Measurements from ENCODE around the gene HAS3. TPM values are rescaled to one million over a fixed set of nuclear protein-coding genes. Genes with fewer than 3 reads are reported as not detected.

HAS3 gene, protein sequence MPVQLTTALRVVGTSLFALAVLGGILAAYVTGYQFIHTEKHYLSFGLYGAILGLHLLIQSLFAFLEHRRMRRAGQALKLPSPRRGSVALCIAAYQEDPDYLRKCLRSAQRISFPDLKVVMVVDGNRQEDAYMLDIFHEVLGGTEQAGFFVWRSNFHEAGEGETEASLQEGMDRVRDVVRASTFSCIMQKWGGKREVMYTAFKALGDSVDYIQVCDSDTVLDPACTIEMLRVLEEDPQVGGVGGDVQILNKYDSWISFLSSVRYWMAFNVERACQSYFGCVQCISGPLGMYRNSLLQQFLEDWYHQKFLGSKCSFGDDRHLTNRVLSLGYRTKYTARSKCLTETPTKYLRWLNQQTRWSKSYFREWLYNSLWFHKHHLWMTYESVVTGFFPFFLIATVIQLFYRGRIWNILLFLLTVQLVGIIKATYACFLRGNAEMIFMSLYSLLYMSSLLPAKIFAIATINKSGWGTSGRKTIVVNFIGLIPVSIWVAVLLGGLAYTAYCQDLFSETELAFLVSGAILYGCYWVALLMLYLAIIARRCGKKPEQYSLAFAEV
- 4.0 and 7.6 TPM in 2 replicates for total RNA-seq

DNA sequence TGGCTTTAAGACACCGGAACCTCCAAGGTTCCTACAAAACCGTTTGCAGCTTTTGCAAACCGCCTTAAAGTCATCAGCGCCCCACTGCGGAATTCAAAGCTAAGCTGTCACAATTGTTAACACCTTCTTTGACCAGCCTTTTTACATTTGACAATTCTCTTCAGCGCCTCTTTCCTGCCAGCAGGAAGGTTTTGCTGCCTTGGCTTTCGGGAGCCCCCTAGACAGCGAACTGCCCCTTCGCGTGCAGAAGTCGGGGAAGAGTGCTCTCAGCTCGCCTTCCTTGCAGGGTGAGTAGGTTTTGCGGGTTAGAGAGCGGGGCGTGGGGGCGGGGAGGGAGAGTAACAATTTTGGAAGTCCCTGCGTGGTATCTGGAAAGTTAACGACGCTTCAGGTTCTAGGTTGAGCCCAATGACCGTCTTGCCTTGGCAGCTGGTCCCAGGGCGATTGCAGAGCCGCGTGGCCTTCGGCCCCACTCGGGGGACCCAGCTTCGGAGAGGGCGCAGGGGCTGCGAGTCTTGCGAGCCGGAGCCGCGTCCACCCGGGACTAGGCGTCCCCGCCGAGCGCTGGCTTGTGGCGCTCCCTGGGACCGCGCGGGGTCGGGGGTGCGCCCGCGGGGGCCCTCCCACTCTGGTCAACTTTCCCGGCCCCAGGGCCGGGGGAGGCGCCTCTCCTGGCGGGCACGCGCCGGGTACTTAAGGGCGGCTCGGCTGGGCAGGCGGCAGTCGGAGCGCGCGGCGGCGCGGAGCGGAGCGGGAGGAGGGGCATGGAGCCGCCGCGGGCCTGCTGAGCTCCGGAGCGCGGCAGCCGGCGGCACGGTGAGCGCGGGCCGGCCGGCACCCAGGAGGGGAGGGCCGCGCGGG is at the start of gene HAS3:
TSS of gene HAS3 (plus strand) at position 153 of the 861 bp plus-strand sequence. CDS start 3,743 bp downstream, outside the sequence.

DNA sequence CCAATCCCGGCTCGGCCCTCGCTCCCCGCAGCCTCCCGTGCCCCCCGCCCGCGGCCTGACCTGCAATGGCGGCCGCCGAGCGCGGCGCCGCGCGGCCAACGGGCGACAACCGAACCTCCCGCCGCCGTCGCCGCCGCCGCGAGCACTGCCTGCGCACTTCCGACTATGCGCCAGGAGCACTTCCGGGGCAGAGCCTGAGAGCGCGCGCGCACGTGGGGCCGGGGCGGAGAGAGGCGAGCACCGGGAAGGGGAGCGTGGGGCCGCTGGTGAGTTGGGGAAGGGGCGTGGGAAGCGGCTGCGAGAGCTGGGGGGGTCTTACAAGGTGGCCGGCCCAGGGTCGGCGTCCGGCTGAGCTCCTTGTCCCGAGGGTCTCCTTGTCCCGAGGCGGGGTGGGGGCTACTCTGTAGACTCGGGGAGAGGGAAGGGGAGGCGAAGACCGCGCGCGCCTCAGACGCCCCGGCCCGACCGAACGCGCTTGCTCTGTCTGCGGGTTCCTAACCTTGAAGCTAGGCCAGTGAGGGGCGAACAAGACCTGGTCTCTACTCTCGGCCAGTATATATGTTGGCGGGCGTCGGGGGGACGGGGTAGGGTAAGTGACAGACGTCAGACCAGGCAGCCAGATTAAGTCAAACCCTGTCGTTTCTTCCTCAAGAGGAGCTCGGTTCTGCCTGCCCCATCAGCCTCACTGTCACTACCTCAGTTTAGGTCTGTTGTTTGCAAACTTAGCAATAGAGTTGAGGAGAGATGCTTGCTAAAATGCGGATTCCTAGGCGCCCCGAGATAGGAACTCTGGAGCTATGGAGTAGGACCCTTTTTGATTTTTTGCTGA is 27.2 kb downstream of the HAS3 start, which contains the start of the genes CHTF8 and UTP4:
TSS of gene CHTF8 (minus strand) at position 165 of the 829 bp plus-strand sequence. CDS start 11,130 bp downstream, outside the sequence.
TSS of gene UTP4 (plus strand) at position 226 of the 829 bp plus-strand sequence. CDS start 811 bp downstream, outside the sequence.

Other genes with a start within 250 kb of the HAS3 start
- gene CHTF8, start 26.9 kb downstream of the HAS3 start, total RNA-seq: 61.1 and 71.0 TPM in 2 replicates
- gene UTP4, start 27.0 kb downstream of the HAS3 start, total RNA-seq: 20.3 and 26.7 TPM in 2 replicates
- 50.5 and 77.5 TPM in 2 replicates for gene SNTB2, start 81.5 kb downstream of the HAS3 start, total RNA-seq
- 31.0 and 32.0 TPM in 2 replicates for gene VPS4A, start 205.7 kb downstream of the HAS3 start, total RNA-seq
- gene PDF, start 224.9 kb downstream of the HAS3 start, total RNA-seq: 10.5 and 15.3 TPM in 2 replicates
- gene COG8, start 233.9 kb downstream of the HAS3 start, total RNA-seq: 40.6 and 42.8 TPM in 2 replicates
- 17.3 and 20.6 TPM in 2 replicates for gene NIP7, start 234.1 kb downstream of the HAS3 start, total RNA-seq
- 0.20 and 0.23 TPM in 2 replicates for gene TMED6, start 246.1 kb downstream of the HAS3 start, total RNA-seq

Data from smooth muscle cell of the pulmonary artery (primary cell).